Measurements from ENCODE around the gene CYP39A1.
"Not testable (repeated sequence)": the region's sequence is repeated elsewhere in the genome, so short reads cannot be mapped to it uniquely, and the experiment has no call there.

Gene CYP39A1

GRCh38 chr6:46648869-46649492, 3.6 kb downstream of the CYP39A1 start:
- no peak for DNase-seq

GRCh38 chr6:46648108-46648507, 4.5 kb downstream of the CYP39A1 start:
- not testable (repeated sequence) for DNase-seq

GRCh38 chr6:46645265-46645664, 7.4 kb downstream of the CYP39A1 start:
- no peak for DNase-seq

GRCh38 chr6:46642928-46643751, 9.5 kb downstream of the CYP39A1 start:
- no peak for DNase-seq

GRCh38 chr6:46638650-46639049, 14.0 kb downstream of the CYP39A1 start:
- no peak for DNase-seq

- no peak for DNase-seq
These were observed 14.7 kb downstream of the CYP39A1 start for GRCh38 chr6:46637933-46638332.

- DNase-seq, result no peak
These were observed 15.5 kb downstream of the CYP39A1 start for GRCh38 chr6:46637145-46637544.

- DNase-seq, result no peak
These were observed 17.2 kb downstream of the CYP39A1 start for GRCh38 chr6:46635462-46635861.

GRCh38 chr6:46632053-46632452, 20.6 kb downstream of the CYP39A1 start:
- DNase-seq, result no peak

- DNase-seq, result no peak
These were observed 22.9 kb downstream of the CYP39A1 start for GRCh38 chr6:46629691-46630090.

- no peak for DNase-seq
These were observed 23.6 kb downstream of the CYP39A1 start for GRCh38 chr6:46628976-46629375.

GRCh38 chr6:46628498-46628897, 24.1 kb downstream of the CYP39A1 start:
- no peak for DNase-seq

GRCh38 chr6:46626976-46627375, 25.6 kb downstream of the CYP39A1 start:
- DNase-seq, result no peak

GRCh38 chr6:46626228-46626909, 26.2 kb downstream of the CYP39A1 start:
- DNase-seq, result peak; percentile 38

- DNase-seq, result no peak
These were observed 33.9 kb downstream of the CYP39A1 start for GRCh38 chr6:46618726-46619125.

GRCh38 chr6:46612645-46613044, 40.0 kb downstream of the CYP39A1 start:
- DNase-seq, result no peak

GRCh38 chr6:46610862-46611553, 41.6 kb downstream of the CYP39A1 start:
- DNase-seq, result no peak

- DNase-seq, result no peak
These were observed 46.3 kb downstream of the CYP39A1 start for GRCh38 chr6:46606338-46606737.

GRCh38 chr6:46605091-46605797, 47.4 kb downstream of the CYP39A1 start:
- no peak for DNase-seq

GRCh38 chr6:46598215-46598614, 54.4 kb downstream of the CYP39A1 start:
- no peak for DNase-seq

- DNase-seq, result no peak
These were observed 59.9 kb downstream of the CYP39A1 start for GRCh38 chr6:46592740-46593139.

- DNase-seq, result no peak
These were observed 60.6 kb downstream of the CYP39A1 start for GRCh38 chr6:46592046-46592445.

- no peak for DNase-seq
These were observed 61.9 kb downstream of the CYP39A1 start for GRCh38 chr6:46590765-46591164.

Data from hematopoietic multipotent progenitor cell treated with erythropoietin and hydrocortisone succinate and interleukin-3 and kit ligand, for 8 days (in vitro differentiated cells).